Natural killer cell treated with Interleukin-12 subunit alpha and Interleukin-12 subunit beta and Interleukin-15 and Interleukin-18, amount 100 ng/mL, for 72 hours (primary cell): ENCODE measurements around the gene PCDHGB6. TPM values are rescaled to one million over a fixed set of nuclear protein-coding genes. Genes with fewer than 3 reads are reported as not detected.

Experiments
- ATAC-seq, 2 donors: fragments of 150-1000 bp; cut with Tn5 transposase in 1 of 2; sonication (Bioruptor Pico), chemical (Tn5 transposase) in 1 of 2; 2 replicates each; pipeline ENCODE4 v1.10.0; 2021
- DNase-seq: peaks from one replicate; pipeline ENCODE4 v3.0.0; 2022; ENCODE audit warnings: low spot score
- H3K27ac Mint-ChIP-seq, 2 donors: 1 replicate in 1 of 2; 2 replicates in 1 of 2; pipeline ENCODE4 v1.8.0; 2022; ENCODE audit warnings: mixed read lengths in 2 of 2, mild to moderate bottlenecking in 1 of 2, moderate library complexity in 1 of 2
- H3K27me3 Mint-ChIP-seq, 2 donors: 1 replicate in 1 of 2; 2 replicates in 1 of 2; pipeline ENCODE4 v1.8.0; 2022; ENCODE audit warnings: mixed read lengths in 2 of 2
- H3K36me3 Mint-ChIP-seq: one replicate; pipeline ENCODE4 v1.8.0; 2022; ENCODE audit warnings: mixed read lengths
- H3K4me1 Mint-ChIP-seq, 2 donors: 1 replicate in 1 of 2; 2 replicates in 1 of 2; pipeline ENCODE4 v1.8.0; 2022; ENCODE audit warnings: low read depth in 2 of 2, mixed read lengths in 2 of 2, mild to moderate bottlenecking in 1 of 2
- H3K4me3 Mint-ChIP-seq: one replicate; pipeline ENCODE4 v1.8.0; 2022; ENCODE audit warnings: mixed read lengths
- H3K9me3 Mint-ChIP-seq: 2 replicates; pipeline ENCODE4 v1.8.0; 2022; ENCODE audit warnings: mixed read lengths
- total RNA-seq, 2 donors: library from RNA; stranded (reverse); gene quantifications; one replicate each; pipeline ENCODE4 v1.2.3, GENCODE V29; 2022

The PCDHGB6 gene
- total RNA-seq, 2 donors from 2014 or later: 0.89 to 1.1 TPM

GRCh38 chr5:141439411-141440141 lies 31.8 kb downstream of the PCDHGB6 start:
- Mint-ChIP-seq H3K4me1 (peaks cover 0 to 3% of the 10 kb centered on the region in 2 donors), H3K27ac (no peak overlapping the region), H3K36me3 (no peaks in the 10 kb centered on the region), H3K4me3 (no peak overlapping the region), H3K9me3 (peaks cover 3% of the 10 kb centered on the region), H3K27me3 (peaks cover 12 to 17% of the 10 kb centered on the region in 2 donors)
- no peak for ATAC-seq
- DNase-seq: no peak

GRCh38 chr5:141440341-141440740 lies 32.5 kb downstream of the PCDHGB6 start:
- H3K9me3 Mint-ChIP-seq: peaks cover 3% of the 10 kb centered on the region
- ATAC-seq: no peak
- no peak overlapping the region for H3K27ac Mint-ChIP-seq
- H3K27me3 Mint-ChIP-seq: peaks cover 12 to 23% of the 10 kb centered on the region in 2 donors
- no peak for DNase-seq
- H3K4me1 Mint-ChIP-seq: peaks cover 0 to 3% of the 10 kb centered on the region in 2 donors
- H3K36me3 Mint-ChIP-seq: no peaks in the 10 kb centered on the region
- H3K4me3 Mint-ChIP-seq: no peak overlapping the region

- H3K27me3 Mint-ChIP-seq: peaks cover 14 to 32% of the 10 kb centered on the region in 2 donors
- no peaks in the 10 kb centered on the region for H3K36me3 Mint-ChIP-seq
- H3K4me3 Mint-ChIP-seq: no peak overlapping the region
- ATAC-seq (peak in 1 of 2 donors; percentile 24), DNase-seq (no peak)
- no peak overlapping the region for H3K27ac Mint-ChIP-seq
- H3K9me3 Mint-ChIP-seq: peaks cover 3% of the 10 kb centered on the region
- H3K4me1 Mint-ChIP-seq: peaks cover 0 to 3% of the 10 kb centered on the region in 2 donors
These were observed 33.9 kb downstream of the PCDHGB6 start for GRCh38 chr5:141441571-141442170.

Other genes starting within 250 kb of the PCDHGB6 start
- not detected for gene PCDHB7, start 235.4 kb upstream of the PCDHGB6 start, total RNA-seq
- gene PCDHB8, start 230.2 kb upstream of the PCDHGB6 start, total RNA-seq: not detected
- gene PCDHB16, start 225.6 kb upstream of the PCDHGB6 start, total RNA-seq: not detected
- gene PCDHB9, start 220.9 kb upstream of the PCDHGB6 start, total RNA-seq: under 1 TPM in 1 of 2 donors, not detected in 1; 0.17 TPM
- gene PCDHB10, start 215.7 kb upstream of the PCDHGB6 start, total RNA-seq: not detected
- not detected for gene PCDHB11, start 208.4 kb upstream of the PCDHGB6 start, total RNA-seq
- not detected for gene PCDHB12, start 199.3 kb upstream of the PCDHGB6 start, total RNA-seq
- under 1 TPM in 1 of 2 donors, not detected in 1; 0.10 TPM for gene PCDHB13, start 194.1 kb upstream of the PCDHGB6 start, total RNA-seq
- not detected for gene PCDHB14, start 184.7 kb upstream of the PCDHGB6 start, total RNA-seq
- not detected for gene PCDHB15, start 162.6 kb upstream of the PCDHGB6 start, total RNA-seq
- 1 to 10 TPM in 1 of 2 donors, under 1 TPM in 1; 0.67 to 2.2 TPM for gene SLC25A2, start 104.0 kb upstream of the PCDHGB6 start, total RNA-seq
- 10 to 100 TPM; 52.5 to 63.5 TPM for gene TAF7, start 87.2 kb upstream of the PCDHGB6 start, total RNA-seq
- under 1 TPM in 1 of 2 donors, not detected in 1; 0.07 TPM for gene PCDHGA1, start 77.5 kb upstream of the PCDHGB6 start, total RNA-seq
- gene PCDHGA2, start 69.3 kb upstream of the PCDHGB6 start, total RNA-seq: not detected
- not detected for gene PCDHGA3, start 64.2 kb upstream of the PCDHGB6 start, total RNA-seq
- gene PCDHGB1, start 57.9 kb upstream of the PCDHGB6 start, total RNA-seq: under 1 TPM; 0.12 to 0.17 TPM
- under 1 TPM; 0.48 to 0.50 TPM for gene PCDHGA4, start 53.0 kb upstream of the PCDHGB6 start, total RNA-seq
- under 1 TPM; 0.47 to 0.76 TPM for gene PCDHGB2, start 48.0 kb upstream of the PCDHGB6 start, total RNA-seq
- under 1 TPM; 0.33 to 0.36 TPM for gene PCDHGA5, start 43.9 kb upstream of the PCDHGB6 start, total RNA-seq
- gene PCDHGB3, start 37.8 kb upstream of the PCDHGB6 start, total RNA-seq: under 1 TPM; 0.71 to 0.81 TPM
- gene PCDHGA6, start 34.1 kb upstream of the PCDHGB6 start, total RNA-seq: under 1 TPM; 0.40 to 0.73 TPM
- under 1 TPM; 0.10 to 0.25 TPM for gene PCDHGA7, start 25.3 kb upstream of the PCDHGB6 start, total RNA-seq
- under 1 TPM; 0.29 to 0.39 TPM for gene PCDHGB4, start 20.3 kb upstream of the PCDHGB6 start, total RNA-seq
- gene PCDHGA8, start 15.4 kb upstream of the PCDHGB6 start, total RNA-seq: under 1 TPM; 0.19 to 0.20 TPM
- gene PCDHGB5, start 10.1 kb upstream of the PCDHGB6 start, total RNA-seq: 1 to 10 TPM; 1.7 to 2.8 TPM
- gene PCDHGA9, start 5.2 kb upstream of the PCDHGB6 start, total RNA-seq: under 1 TPM; 0.71 to 0.92 TPM
- gene PCDHGA10, start 5.0 kb downstream of the PCDHGB6 start, total RNA-seq: 1 to 10 TPM in 1 of 2 donors, under 1 TPM in 1; 0.67 to 1.2 TPM
- gene PCDHGB7, start 9.7 kb downstream of the PCDHGB6 start, total RNA-seq: under 1 TPM; 0.33 to 0.95 TPM
- gene PCDHGA11, start 13.0 kb downstream of the PCDHGB6 start, total RNA-seq: under 1 TPM; 0.33 to 0.55 TPM
- gene PCDHGA12, start 22.5 kb downstream of the PCDHGB6 start, total RNA-seq: 1 to 10 TPM in 1 of 2 donors, under 1 TPM in 1; 0.69 to 1.4 TPM
- 1 to 10 TPM in 1 of 2 donors, under 1 TPM in 1; 0.33 to 1.8 TPM for gene PCDHGC3, start 67.9 kb downstream of the PCDHGB6 start, total RNA-seq
- gene PCDHGC4, start 77.0 kb downstream of the PCDHGB6 start, total RNA-seq: under 1 TPM in 1 of 2 donors, not detected in 1; 0.26 TPM
- gene PCDHGC5, start 81.1 kb downstream of the PCDHGB6 start, total RNA-seq: under 1 TPM in 1 of 2 donors, not detected in 1; 0.17 TPM
- 100 to 1,000 TPM; 280 to 289 TPM for gene DIAPH1, start 211.0 kb downstream of the PCDHGB6 start, total RNA-seq
- 100 to 1,000 TPM in 1 of 2 donors, 10 to 100 TPM in 1; 80.0 to 128 TPM for gene HDAC3, start 228.8 kb downstream of the PCDHGB6 start, total RNA-seq
- gene RELL2, start 229.0 kb downstream of the PCDHGB6 start, total RNA-seq: 10 to 100 TPM in 1 of 2 donors, 1 to 10 TPM in 1; 8.1 to 39.3 TPM
- 10 to 100 TPM; 35.6 to 56.4 TPM for gene FCHSD1, start 243.4 kb downstream of the PCDHGB6 start, total RNA-seq